ENCODE results near the gene GASK1A. TPM values are rescaled to one million over a fixed set of nuclear protein-coding genes. Genes with fewer than 3 reads are reported as not detected.

GASK1A gene
- total RNA-seq, 1 donor from 2014 or later = not detected

DNA sequence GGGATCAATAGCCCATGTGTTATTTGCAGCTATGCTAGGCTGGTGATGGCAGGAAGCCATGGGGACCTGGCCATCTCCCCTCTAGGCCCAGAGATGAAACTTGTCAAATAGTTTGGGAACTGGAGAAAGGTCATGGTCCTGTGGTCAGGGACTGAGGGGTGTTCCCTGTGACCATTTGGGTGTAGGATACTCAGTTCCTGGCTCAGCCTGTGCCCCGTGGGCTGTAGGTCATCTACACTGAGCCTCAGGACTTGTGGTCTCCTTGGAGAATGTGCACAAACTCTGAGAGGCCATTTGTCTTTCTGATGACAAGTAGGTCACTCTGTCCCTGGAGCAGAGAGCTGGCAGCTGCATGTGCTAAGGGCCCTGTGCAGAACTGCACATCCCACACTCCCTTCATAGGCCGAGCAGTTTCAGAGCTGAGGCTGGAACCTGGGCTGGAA lies 17.5 kb downstream of the GASK1A start:
- no peaks in the 10 kb centered on the region for H3K36me3 Mint-ChIP-seq (ENCODE audit: unreplicated experiment)
- no peak overlapping the region for H3K27ac Mint-ChIP-seq (ENCODE audit: unreplicated experiment)

DNA sequence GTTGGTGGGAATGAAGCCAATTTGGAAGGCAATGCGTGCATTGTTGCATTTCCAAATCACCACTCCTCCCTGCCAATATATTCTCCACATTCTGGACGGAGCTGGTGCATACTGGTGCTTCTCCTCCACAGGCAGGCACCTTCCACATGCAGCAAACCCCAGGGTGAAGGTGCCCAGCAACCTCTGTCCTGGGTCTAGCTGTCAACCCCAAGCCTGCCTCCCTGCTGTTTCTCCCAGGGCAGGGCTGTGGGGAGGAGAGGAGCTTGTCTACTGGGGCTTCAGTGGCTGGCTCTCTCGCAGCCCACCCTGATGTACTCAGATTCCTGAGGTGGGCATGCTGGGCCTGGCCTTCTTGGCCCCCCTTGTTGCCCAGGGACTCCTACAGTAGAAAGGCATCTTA lies 20.1 kb downstream of the GASK1A start:
- no peak overlapping the region for H3K4me3 Mint-ChIP-seq (ENCODE audit: unreplicated experiment)
- no peaks in the 10 kb centered on the region for H3K4me1 Mint-ChIP-seq (ENCODE audit: unreplicated experiment)
- H3K36me3 Mint-ChIP-seq (ENCODE audit: unreplicated experiment) = no peaks in the 10 kb centered on the region
- peak; percentile 67 for DNase-seq (ENCODE audit: extremely low spot score, unreplicated experiment)
- H3K27ac Mint-ChIP-seq (ENCODE audit: unreplicated experiment) = no peak overlapping the region
- H3K27me3 Mint-ChIP-seq (ENCODE audit: unreplicated experiment) = no peaks in the 10 kb centered on the region
- TF ChIP-seq, protein P1, sequence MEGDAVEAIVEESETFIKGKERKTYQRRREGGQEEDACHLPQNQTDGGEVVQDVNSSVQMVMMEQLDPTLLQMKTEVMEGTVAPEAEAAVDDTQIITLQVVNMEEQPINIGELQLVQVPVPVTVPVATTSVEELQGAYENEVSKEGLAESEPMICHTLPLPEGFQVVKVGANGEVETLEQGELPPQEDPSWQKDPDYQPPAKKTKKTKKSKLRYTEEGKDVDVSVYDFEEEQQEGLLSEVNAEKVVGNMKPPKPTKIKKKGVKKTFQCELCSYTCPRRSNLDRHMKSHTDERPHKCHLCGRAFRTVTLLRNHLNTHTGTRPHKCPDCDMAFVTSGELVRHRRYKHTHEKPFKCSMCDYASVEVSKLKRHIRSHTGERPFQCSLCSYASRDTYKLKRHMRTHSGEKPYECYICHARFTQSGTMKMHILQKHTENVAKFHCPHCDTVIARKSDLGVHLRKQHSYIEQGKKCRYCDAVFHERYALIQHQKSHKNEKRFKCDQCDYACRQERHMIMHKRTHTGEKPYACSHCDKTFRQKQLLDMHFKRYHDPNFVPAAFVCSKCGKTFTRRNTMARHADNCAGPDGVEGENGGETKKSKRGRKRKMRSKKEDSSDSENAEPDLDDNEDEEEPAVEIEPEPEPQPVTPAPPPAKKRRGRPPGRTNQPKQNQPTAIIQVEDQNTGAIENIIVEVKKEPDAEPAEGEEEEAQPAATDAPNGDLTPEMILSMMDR (IDR thresholded peaks at IDR 0.05) = no peak
- H3K9me3 Mint-ChIP-seq (ENCODE audit: unreplicated experiment) = no peaks in the 10 kb centered on the region

More for the DNA sequence above, 17.5 kb downstream of the GASK1A start:
- H3K27me3 Mint-ChIP-seq (ENCODE audit: unreplicated experiment) = no peaks in the 10 kb centered on the region
- no peaks in the 10 kb centered on the region for H3K9me3 Mint-ChIP-seq (ENCODE audit: unreplicated experiment)
- no peak overlapping the region for H3K4me3 Mint-ChIP-seq (ENCODE audit: unreplicated experiment)
- H3K4me1 Mint-ChIP-seq (ENCODE audit: unreplicated experiment) = no peaks in the 10 kb centered on the region
- no peak for DNase-seq (ENCODE audit: extremely low spot score, unreplicated experiment)
- TF ChIP-seq, protein P1 (IDR thresholded peaks at IDR 0.05) = no peak

DNA sequence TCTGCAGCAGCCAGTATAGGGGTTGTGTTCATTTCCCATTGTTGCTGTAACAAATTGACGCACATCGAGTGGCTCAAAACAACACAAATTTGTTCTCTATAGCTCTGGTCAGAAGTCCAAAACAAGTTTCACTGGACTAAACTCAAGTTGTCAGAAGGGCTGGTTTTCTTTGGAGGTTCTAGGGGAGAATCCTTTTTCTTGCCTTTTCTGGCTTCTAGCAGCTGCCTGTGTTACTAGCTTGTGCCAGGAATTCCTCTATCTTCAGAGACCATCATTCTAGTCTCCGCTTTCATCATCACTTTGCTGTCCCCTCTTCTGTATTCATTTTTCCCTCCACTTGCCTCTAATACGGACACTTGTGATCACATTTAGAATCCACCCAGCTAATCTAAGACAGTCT lies 20.5 kb downstream of the GASK1A start:
- H3K27me3 Mint-ChIP-seq (ENCODE audit: unreplicated experiment) = no peaks in the 10 kb centered on the region
- TF ChIP-seq, protein P1 (IDR thresholded peaks at IDR 0.05) = no peak
- no peaks in the 10 kb centered on the region for H3K36me3 Mint-ChIP-seq (ENCODE audit: unreplicated experiment)
- no peak overlapping the region for H3K4me3 Mint-ChIP-seq (ENCODE audit: unreplicated experiment)
- DNase-seq (ENCODE audit: extremely low spot score, unreplicated experiment) = no peak
- H3K27ac Mint-ChIP-seq (ENCODE audit: unreplicated experiment) = no peak overlapping the region
- no peaks in the 10 kb centered on the region for H3K9me3 Mint-ChIP-seq (ENCODE audit: unreplicated experiment)
- H3K4me1 Mint-ChIP-seq (ENCODE audit: unreplicated experiment) = no peaks in the 10 kb centered on the region

DNA sequence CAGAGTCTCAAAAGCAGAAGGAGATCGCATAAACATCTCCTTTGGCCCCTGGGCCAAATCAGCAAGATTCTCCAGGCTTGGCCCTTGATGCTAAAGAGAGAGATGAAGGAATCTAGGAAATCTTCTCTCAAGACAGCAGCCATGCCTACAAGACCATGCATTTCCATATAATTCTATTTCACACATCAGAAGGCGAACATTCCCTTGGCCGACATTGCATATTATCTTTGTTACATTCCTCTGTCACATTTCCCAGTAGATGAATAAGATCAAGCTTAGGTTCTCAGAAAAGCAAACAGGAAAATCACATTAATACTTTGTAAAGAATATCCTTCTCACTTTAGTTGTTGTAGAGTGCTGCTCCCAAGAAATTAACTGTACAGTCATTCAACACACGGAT lies 21.3 kb downstream of the GASK1A start:
- no peak for DNase-seq (ENCODE audit: extremely low spot score, unreplicated experiment)
- Mint-ChIP-seq H3K27ac (ENCODE audit: unreplicated experiment) (no peak overlapping the region), H3K27me3 (ENCODE audit: unreplicated experiment) (no peaks in the 10 kb centered on the region), H3K4me1 (ENCODE audit: unreplicated experiment) (no peaks in the 10 kb centered on the region), H3K9me3 (ENCODE audit: unreplicated experiment) (no peaks in the 10 kb centered on the region), H3K4me3 (ENCODE audit: unreplicated experiment) (no peak overlapping the region), H3K36me3 (ENCODE audit: unreplicated experiment) (no peaks in the 10 kb centered on the region)
- TF ChIP-seq, protein P1 (IDR thresholded peaks at IDR 0.05) = no peak

DNA sequence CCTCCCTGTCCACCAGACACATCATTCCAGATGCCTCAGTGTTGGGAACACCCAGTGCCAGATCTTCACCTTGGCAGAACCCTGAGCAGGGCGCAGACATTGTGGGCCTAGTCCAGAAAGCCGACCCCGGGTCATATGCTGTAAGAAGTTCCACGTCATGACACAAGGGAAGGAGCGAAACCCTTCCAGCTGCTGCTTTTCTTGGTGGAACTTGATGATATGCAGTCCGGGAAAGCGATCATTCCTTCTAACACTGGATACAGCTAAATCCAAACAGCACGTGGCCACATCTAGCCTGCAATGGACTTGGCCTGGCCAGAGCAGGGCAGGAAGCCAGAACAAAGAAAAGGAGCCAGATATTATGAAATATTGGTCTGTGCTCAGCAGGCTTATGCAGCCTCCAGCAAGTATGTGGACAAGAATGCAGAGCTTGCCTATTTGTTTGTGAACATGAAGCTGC lies 22.0 kb downstream of the GASK1A start:
- no peak for DNase-seq (ENCODE audit: extremely low spot score, unreplicated experiment)

More for the DNA sequence above, 22.0 kb downstream of the GASK1A start:
- Mint-ChIP-seq H3K36me3 (ENCODE audit: unreplicated experiment) (no peaks in the 10 kb centered on the region), H3K4me3 (ENCODE audit: unreplicated experiment) (no peak overlapping the region), H3K4me1 (ENCODE audit: unreplicated experiment) (no peaks in the 10 kb centered on the region), H3K27me3 (ENCODE audit: unreplicated experiment) (no peaks in the 10 kb centered on the region), H3K27ac (ENCODE audit: unreplicated experiment) (no peak overlapping the region), H3K9me3 (ENCODE audit: unreplicated experiment) (no peaks in the 10 kb centered on the region)
- TF ChIP-seq, protein P1 (IDR thresholded peaks at IDR 0.05) = no peak
